Uterine smooth muscle cell (primary cell): ENCODE results near the gene POLH. TPM values are rescaled to one million over a fixed set of nuclear protein-coding genes. Genes with fewer than 3 reads are reported as not detected.

ENCODE experiments used
- total RNA-seq: library from RNA; depleted of rRNA; stranded (reverse); fragments of >200 nt; gene quantifications from 2 replicates; pipeline ENCODE4 v1.2.3, GENCODE V29; 2014

The POLH gene
- 16.7 and 22.9 TPM in 2 replicates for total RNA-seq

DNA sequence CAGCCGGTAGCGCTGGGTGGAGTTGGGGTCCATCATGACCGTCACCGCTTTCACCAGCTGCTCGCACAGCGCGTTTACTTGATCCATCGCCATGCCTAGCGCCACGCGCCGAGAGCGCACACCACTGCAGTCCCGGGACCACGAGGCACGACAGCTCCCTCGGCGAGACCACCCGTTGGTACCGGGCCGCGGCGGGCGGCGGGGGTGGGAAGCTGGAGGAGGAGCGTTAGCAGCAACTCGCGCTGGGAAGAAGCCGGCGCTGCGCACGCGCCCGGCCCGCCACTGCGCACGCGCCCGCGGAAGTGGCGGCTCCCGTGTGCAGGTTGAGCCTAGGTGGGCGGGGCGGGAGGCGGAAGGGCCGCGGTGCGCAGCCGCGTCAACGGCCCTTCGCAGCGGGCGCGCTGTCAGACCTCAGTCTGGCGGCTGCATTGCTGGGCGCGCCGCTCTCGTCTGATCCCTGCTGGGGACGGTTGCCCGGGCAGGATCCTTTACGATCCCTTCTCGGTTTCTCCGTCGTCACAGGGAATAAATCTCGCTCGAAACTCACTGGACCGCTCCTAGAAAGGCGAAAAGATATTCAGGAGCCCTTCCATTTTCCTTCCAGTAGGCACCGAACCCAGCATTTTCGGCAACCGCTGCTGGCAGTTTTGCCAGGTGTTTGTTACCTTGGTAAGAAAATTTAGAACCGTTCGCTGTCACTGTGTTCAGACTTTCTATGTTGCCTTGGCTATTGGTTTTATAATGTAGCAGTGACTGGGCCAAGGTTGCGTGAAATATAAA lies at the start of gene POLH, which contains the start of gene XPO5:
Gene POLH, plus strand, starts transcription at position 414 of the 780 bp plus-strand sequence. CDS start 6,135 bp downstream, outside the sequence.
Gene XPO5, minus strand, starts transcription at position 267 of the 780 bp plus-strand sequence. Its CDS starts 174 bp downstream, at position 93.

DNA sequence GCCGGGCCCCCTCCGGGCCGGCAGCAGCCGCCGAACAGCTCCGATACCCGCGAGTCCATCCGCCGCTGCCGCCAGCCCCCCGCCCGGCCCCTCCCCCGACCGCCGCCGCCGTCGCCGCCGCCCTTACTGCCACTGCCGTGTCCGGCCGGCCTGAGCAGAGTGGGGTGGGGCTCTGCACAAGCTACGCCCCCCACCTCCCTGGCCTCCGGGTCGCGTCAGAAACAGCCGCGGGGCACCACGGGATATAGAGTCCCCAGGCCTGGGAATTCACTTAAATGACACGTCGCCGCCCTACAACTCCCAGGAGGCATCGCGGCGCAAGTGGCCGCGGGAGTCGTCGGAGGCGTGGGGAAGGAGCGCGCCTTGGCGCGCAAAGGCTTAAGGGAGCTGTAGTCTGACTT lies 53.1 kb downstream of the POLH start, which contains the start of gene GTPBP2:
Gene GTPBP2, minus strand, starts transcription at position 161 of the 401 bp plus-strand sequence. Its CDS starts 102 bp downstream, at position 59.

DNA sequence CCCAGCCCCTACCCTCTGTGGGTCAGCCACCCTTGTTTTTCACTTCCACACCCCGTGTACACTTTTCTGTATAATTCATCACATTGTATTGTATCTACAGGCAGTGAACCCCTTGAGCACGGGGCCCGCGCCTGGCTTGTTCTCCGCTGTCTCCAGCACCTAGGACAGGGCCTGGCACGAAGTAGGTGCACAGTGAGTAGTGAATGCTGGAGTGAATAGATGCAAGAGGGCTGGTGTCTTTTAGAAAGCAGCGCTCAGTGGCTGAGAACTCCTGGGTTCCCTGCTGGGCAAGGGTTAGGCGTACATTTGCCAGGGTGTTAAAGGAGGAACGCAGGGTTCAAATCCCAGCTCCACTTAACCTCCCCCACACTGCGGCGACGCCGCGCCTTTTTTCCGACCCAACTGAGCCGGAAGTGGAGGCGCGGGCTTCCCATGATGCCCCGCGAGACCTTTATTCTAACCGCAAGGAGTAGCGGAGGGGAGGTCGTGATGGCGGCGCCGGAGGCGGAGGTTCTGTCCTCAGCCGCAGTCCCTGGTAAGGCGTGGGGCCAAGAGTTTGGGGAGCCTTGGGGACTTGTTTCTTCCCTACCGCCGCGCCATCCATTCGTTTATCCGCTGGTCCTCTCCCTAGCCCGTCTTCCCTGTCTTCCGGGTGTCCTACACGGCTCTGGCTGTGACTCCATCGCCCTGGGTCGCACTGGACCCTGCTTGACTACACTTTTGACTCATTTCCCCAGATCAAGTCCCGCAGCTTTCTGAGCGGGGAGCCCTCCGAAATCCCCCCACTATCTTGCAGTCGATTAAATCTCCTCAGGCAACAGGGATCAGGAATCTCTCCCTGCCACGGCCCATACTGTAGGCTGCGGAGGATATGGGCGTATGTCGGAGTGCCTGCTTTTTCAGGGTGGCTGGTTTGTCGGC lies 59.7 kb downstream of the POLH start, which contains the start of gene MAD2L1BP:
Gene MAD2L1BP, plus strand, starts transcription at position 454 of the 921 bp plus-strand sequence. Its CDS starts 36 bp downstream, at position 490.

DNA sequence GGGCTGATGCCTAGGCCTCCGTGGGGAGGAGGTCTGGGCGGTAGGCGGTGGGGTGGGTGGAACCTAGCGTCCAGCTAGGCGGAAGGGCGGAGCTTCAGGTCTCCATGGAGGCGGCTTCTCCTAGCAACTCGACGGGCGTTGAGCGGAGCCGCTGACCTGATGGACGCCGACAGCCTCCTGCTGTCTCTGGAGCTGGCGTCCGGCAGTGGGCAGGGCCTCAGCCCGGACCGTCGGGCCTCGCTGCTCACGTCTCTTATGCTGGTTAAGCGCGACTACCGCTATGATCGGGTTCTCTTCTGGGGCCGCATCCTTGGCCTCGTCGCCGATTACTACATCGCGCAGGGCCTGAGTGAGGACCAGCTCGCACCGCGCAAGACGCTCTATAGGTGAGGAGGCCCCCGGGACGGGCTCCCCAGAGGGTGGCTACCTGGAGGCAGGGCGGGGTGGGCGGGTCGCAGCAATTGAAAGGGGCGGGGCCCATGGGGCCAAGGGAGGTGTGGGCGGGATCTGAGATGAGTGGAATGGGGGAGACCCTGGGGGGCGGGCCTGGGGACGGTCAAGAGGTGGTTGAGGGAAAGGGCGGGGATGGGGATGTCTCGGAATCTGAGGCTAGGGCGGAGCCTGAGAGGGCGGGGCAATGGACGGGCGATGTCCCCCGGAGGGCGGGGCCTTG lies 69.1 kb downstream of the POLH start, which contains the start of gene RSPH9:
Gene RSPH9, plus strand, starts transcription at position 97 of the 673 bp plus-strand sequence. Its CDS starts 63 bp downstream, at position 160.

Other genes with a start within 250 kb of the POLH start
- 5.5 and 7.5 TPM in 2 replicates for gene ZNF318, start 206.5 kb upstream of the POLH start, total RNA-seq
- gene ABCC10, start 148.6 kb upstream of the POLH start, total RNA-seq = 18.4 and 24.6 TPM in 2 replicates
- gene DLK2, start 120.6 kb upstream of the POLH start, total RNA-seq = 0.66 and 1.1 TPM in 2 replicates
- 9.9 and 10.1 TPM in 2 replicates for gene TJAP1, start 98.6 kb upstream of the POLH start, total RNA-seq
- gene LRRC73, start 65.8 kb upstream of the POLH start, total RNA-seq = 0.44 and 0.62 TPM in 2 replicates
- gene YIPF3, start 59.3 kb upstream of the POLH start, total RNA-seq = 72.5 and 97.2 TPM in 2 replicates
- 27.7 and 45.9 TPM in 2 replicates for gene POLR1C, start 59.1 kb upstream of the POLH start, total RNA-seq
- gene XPO5, start 147 bp upstream of the POLH start, total RNA-seq = 20.5 and 27.2 TPM in 2 replicates
- gene GTPBP2, start 53.1 kb downstream of the POLH start, total RNA-seq = 123 and 165 TPM in 2 replicates
- 21.0 and 37.7 TPM in 2 replicates for gene MAD2L1BP, start 59.7 kb downstream of the POLH start, total RNA-seq
- gene RSPH9, start 68.9 kb downstream of the POLH start, total RNA-seq = 0.44 and 1.2 TPM in 2 replicates
- gene MRPS18A, start 111.6 kb downstream of the POLH start, total RNA-seq = 38.2 and 39.2 TPM in 2 replicates
- 200 and 441 TPM in 2 replicates for gene VEGFA, start 194.0 kb downstream of the POLH start, total RNA-seq